Measurements from ENCODE around the gene LCORL. TPM values are rescaled to one million over a fixed set of nuclear protein-coding genes. Genes with fewer than 3 reads are reported as not detected.
A peak's percentile ranks its signal among the peaks of the same experiment; 100 is the strongest.

The LCORL gene
- total RNA-seq (2021; ENCODE audit: unreplicated experiment) (18.0 TPM), Bru-seq, nascent RNA (percentile 83 among the genes with signal in this experiment), BruChase-seq, experiment 1, labeled RNA remaining after a 6-hour chase (percentile 60 among the genes with signal in this experiment), BruChase-seq, experiment 2, labeled RNA remaining after a 2-hour chase (percentile 70 among the genes with signal in this experiment)
- 9.6 and 11.7 TPM in 2 replicates for polyA plus RNA-seq (2012)
- long read RNA-seq, full-length matches to known transcripts = 16 of 30 reads
- long read RNA-seq, partial matches to known transcripts = 4 of 30 reads
- long read RNA-seq, other reads (novel, unspliced or antisense) = 10 of 30 reads

DNA sequence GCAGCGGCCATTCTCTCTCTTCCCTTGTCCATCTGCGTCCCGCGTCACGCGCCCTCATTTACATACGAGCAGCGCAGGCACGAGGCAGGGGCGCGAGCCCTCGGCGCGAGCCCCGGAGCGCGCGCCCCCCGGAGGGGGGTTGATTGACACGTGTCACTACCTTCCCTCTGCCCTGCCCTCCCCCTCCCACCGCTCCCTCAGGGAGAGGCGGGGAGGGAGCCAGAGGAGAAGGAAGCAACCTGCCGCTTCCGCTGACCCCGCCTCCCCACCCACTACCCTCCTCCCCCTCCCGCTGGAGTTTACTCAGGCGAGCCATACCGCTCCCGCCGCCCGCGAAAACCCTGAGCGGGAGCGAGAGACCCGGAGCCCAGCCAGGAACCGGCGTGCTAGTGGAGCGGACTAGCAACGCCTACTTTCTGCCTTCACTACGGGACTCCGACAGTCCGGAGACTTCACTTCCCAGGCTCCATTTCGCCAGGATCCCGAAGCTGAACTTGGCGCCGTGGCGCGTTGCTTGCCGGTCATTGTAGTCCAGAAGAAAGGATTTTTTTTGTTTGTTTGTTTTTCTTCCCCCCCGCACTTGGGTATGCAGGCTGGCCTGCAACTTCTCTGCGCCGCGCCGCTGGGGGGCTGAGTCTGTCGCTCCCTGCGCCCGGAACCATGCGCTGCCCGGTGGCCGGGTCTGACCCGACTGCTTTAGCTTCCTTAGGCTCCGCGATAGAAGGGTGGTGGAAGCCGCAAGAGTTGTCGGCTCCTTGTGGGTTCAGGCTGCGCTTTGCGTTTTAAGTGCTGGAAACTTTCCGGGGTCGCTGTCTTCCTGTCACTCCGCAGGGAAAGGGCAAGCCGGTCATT is at the start of gene LCORL:
Gene LCORL (minus strand): TSS at position 36 of the 852 bp plus-strand sequence. CDS start 4 bp downstream, at position 32.
- Histone ChIP-seq H2AFZ (ENCODE audit: low read depth, low read length, poor library complexity, severe bottlenecking) (peak within 1 kb of the TSS; percentile 90), H3K27me3 (ENCODE audit: insufficient read depth, low read length) (no peaks in the 10 kb centered on the region), H3K36me3 (ENCODE audit: control insufficient read depth in 1 of 2, insufficient read depth in 2 of 2, low read length in 2 of 2) (no peaks in the 10 kb centered on the region), H4K20me1 (ENCODE audit: insufficient read depth) (0 out of 2 replicates have a peak, but pooled peaks cover 3% of the 10 kb centered on the region), H3K9me2 (ENCODE audit: insufficient read depth) (no peaks in the 10 kb centered on the region), H3K4me2 (ENCODE audit: low read length) (peak within 1 kb of the TSS; percentile 93), H3K9ac (ENCODE audit: low read length) (peak within 1 kb of the TSS; percentile 86), H3K4me1 (ENCODE audit: control insufficient read depth in 1 of 2, insufficient read depth in 2 of 2, low read length in 2 of 2) (peaks cover 6 to 19% of the 10 kb centered on the region in 2 experiments; a peak in 3 of 4 replicates), H3K27ac (ENCODE audit: low read depth, low read length) (peak within 1 kb of the TSS; percentile 86), H3K79me2 (ENCODE audit: insufficient read depth, low read length) (peaks cover 38% of the 10 kb centered on the region), H3K4me3 (replicated peaks in 1 of 2; ENCODE audit: low read depth in 1 of 2, low read length in 2 of 2) (peak within 1 kb of the TSS; percentile 77 to 79), H3K9me3 (ENCODE audit: control insufficient read depth in 1 of 2, insufficient read depth in 1 of 2, low read depth in 1 of 2, low read length in 2 of 2) (no peaks in the 10 kb centered on the region)
- ChIA-PET RAD21 (ENCODE audit: low non-redundant PET in 1 of 2, low total read pairs in 2 of 2, uncharacterized antibody in 2 of 2, unreplicated experiment in 2 of 2) (no interaction called here), POLR2A (no interaction called here), CTCF (interaction anchor here (1.0 to 1.2 kb wide), 2 partner anchors 21 to 54 kb away, joined by 3 read pairs; no protein-coding TSS in a partner anchor)
- BruUV-seq (replicated peaks) = no TSS peak
- peak; percentile 93 for DNase-seq (ENCODE audit: low read depth, low spot score)
- 0 out of 2 replicates have a peak, but pooled peaks have one; percentile 20 for TF ChIP-seq FOSL1 (IDR thresholded peaks at IDR 0.05; ENCODE audit: low read depth)
- peak; percentile 42 for TF ChIP-seq ZBTB33 (IDR thresholded peaks at IDR 0.05; ENCODE audit: extremely low read depth, insufficient replicate concordance, low read length)
- peak; percentile 47 for TF ChIP-seq SIN3A (IDR thresholded peaks at IDR 0.05; ENCODE audit: low read depth)
- TF ChIP-seq, protein P1, sequence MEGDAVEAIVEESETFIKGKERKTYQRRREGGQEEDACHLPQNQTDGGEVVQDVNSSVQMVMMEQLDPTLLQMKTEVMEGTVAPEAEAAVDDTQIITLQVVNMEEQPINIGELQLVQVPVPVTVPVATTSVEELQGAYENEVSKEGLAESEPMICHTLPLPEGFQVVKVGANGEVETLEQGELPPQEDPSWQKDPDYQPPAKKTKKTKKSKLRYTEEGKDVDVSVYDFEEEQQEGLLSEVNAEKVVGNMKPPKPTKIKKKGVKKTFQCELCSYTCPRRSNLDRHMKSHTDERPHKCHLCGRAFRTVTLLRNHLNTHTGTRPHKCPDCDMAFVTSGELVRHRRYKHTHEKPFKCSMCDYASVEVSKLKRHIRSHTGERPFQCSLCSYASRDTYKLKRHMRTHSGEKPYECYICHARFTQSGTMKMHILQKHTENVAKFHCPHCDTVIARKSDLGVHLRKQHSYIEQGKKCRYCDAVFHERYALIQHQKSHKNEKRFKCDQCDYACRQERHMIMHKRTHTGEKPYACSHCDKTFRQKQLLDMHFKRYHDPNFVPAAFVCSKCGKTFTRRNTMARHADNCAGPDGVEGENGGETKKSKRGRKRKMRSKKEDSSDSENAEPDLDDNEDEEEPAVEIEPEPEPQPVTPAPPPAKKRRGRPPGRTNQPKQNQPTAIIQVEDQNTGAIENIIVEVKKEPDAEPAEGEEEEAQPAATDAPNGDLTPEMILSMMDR (IDR thresholded peaks at IDR 0.05 in 2 of 3, conservative IDR thresholded peaks at IDR 0.05 in 1 of 3; ENCODE audit: borderline replicate concordance in 1 of 3, insufficient read depth in 1 of 3, low read depth in 2 of 3, low read length in 2 of 3) = no peak
- no peak for TF ChIP-seq EZH2 (IDR thresholded peaks at IDR 0.05)
- TF ChIP-seq RAD21 (IDR thresholded peaks at IDR 0.05; ENCODE audit: low read depth) = no peak
- TF ChIP-seq, protein P2, sequence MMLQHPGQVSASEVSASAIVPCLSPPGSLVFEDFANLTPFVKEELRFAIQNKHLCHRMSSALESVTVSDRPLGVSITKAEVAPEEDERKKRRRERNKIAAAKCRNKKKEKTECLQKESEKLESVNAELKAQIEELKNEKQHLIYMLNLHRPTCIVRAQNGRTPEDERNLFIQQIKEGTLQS (IDR thresholded peaks at IDR 0.05) = no peak
- no peak; the same call in 1 of the 2 replicates for TF ChIP-seq POLR2AphosphoS5 (IDR thresholded peaks at IDR 0.05; ENCODE audit: low read depth, low read length)
- peak; percentile 38; the same call in 1 of the 2 replicates for TF ChIP-seq ELF1 (IDR thresholded peaks at IDR 0.05; ENCODE audit: borderline replicate concordance, low read depth)
- peak; percentile 48; the same call in 1 of the 2 replicates for TF ChIP-seq SP1 (IDR thresholded peaks at IDR 0.05; ENCODE audit: low read depth)
- TF ChIP-seq, protein P3, sequence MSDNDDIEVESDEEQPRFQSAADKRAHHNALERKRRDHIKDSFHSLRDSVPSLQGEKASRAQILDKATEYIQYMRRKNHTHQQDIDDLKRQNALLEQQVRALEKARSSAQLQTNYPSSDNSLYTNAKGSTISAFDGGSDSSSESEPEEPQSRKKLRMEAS (IDR thresholded peaks at IDR 0.05) = peak; percentile 57
- peak; percentile 61 for TF ChIP-seq YY1 (IDR thresholded peaks at IDR 0.05; ENCODE audit: extremely low read depth, insufficient replicate concordance, low read depth, low read length)
- peak; percentile 59; the same call in 1 of the 2 replicates for TF ChIP-seq CBX3 (IDR thresholded peaks at IDR 0.05; ENCODE audit: low read depth)
- no peak for TF ChIP-seq JUND (IDR thresholded peaks at IDR 0.05)
- no peak for TF ChIP-seq POLR2A (IDR thresholded peaks at IDR 0.05; ENCODE audit: borderline replicate concordance, extremely low read depth, insufficient read depth, insufficient read length)
- intact Hi-C loops (cut with micrococcal nuclease) = loop anchor here (2.0 kb wide), 1 partner anchor 211 kb away; the partner anchor contains the start of genes DCAF16 and NCAPG
- peak; percentile 82 for ATAC-seq

Data from HCT116 (cell line).